HG03064 (cell line): ENCODE data around the gene ZNF350.
"Not testable (repeated sequence)": the region's sequence is repeated elsewhere in the genome, so short reads cannot be mapped to it uniquely, and the experiment has no call there.

Experiments
- ATAC-seq: cut with Tn5 transposase; IDR thresholded peaks from one replicate; pipeline ENCODE4 v1.9.1; 2021; ENCODE audit warnings: low read depth; ENCODE audit not compliant: unreplicated experiment

The ZNF350 gene

GRCh38 chr19:51986309-51987291 lies at the start of gene ZNF350:
TSS of gene ZNF350 (minus strand) at chr19:51986840. CDS start at chr19:51974360, 12,480 bp downstream.
- ATAC-seq: no peak

GRCh38 chr19:52034051-52034728 lies 47.5 kb upstream of the ZNF350 start:
- ATAC-seq: no peak

DNA sequence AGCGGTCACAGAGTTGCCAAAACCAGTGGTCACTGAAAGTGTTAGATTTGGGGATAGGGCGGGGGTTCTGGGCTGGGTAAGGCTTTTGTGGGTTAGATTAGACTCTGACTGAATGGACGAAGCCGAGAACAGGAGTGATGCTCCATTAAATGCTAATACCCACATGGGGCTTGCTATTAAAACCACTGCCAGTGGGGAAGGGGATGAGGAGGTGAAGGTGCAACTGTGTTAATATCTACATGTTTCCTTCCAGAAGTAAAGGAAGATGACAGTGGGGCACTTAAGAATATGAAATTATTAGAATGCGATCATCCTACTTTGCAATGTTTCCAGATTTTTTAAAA lies 42.1 kb upstream of the ZNF350 start:
- peak; percentile 21 for ATAC-seq

- ATAC-seq: peak; percentile 83
These were observed 41.6 kb upstream of the ZNF350 start, which contains the start of gene ZNF614 for GRCh38 chr19:52028027-52028779. TSS of gene ZNF614 (minus strand) at chr19:52028379. CDS start at chr19:52025745, 2,634 bp downstream.

GRCh38 chr19:52026255-52026990 lies 39.8 kb upstream of the ZNF350 start:
- not testable (repeated sequence) for ATAC-seq

DNA sequence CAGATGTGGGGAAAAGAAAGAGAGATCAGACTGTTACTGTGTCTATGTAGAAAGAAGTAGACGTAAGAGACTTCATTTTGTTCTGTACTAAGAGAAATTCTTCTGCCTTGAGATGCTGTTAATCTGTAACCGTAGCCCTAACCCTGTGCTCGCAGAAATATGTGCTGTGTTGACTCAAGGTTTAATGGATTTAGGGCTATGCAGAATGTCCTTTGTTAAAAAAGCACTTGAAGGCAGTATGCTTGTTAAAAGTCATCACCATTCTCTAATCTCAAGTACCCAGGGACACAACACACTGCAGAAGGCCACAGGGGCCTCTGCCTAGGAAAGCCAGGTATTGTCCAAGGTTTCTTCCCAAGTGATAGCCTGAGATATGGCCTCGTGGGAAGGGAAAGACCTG lies 37.8 kb upstream of the ZNF350 start:
- not testable (repeated sequence) for ATAC-seq

- ATAC-seq: no peak
These were observed 35.6 kb upstream of the ZNF350 start for GRCh38 chr19:52022193-52022592.

DNA sequence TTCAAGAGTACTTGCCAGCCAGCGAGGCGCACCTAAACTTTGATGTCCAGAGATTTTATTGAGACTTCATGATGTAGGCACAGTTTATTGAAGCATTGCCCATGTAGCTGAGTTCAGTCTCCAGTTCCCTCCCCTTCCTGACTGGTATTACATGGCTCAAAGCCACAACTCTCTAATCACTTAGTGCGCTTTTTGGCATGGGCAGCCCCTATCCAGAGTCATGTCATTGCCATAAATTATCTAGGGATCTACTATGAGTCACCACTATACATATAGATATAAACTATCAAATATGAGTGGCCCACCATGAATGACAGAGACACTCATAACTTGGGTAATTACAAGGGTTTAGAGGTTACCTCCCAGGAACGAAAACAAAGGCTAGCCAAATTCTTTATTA lies 33.9 kb upstream of the ZNF350 start:
- no peak for ATAC-seq

GRCh38 chr19:52010674-52011073 lies 24.0 kb upstream of the ZNF350 start:
- ATAC-seq: no peak

GRCh38 chr19:52007806-52008557 lies 21.3 kb upstream of the ZNF350 start, which contains the start of gene ZNF615:
TSS of gene ZNF615 (minus strand) at chr19:52008211. CDS start at chr19:52003711, 4,500 bp downstream.
- peak; percentile 67 for ATAC-seq

GRCh38 chr19:52007451-52007805 lies 20.8 kb upstream of the ZNF350 start:
- no peak for ATAC-seq

GRCh38 chr19:51994048-51994644 lies 7.5 kb upstream of the ZNF350 start:
- ATAC-seq: no peak

DNA sequence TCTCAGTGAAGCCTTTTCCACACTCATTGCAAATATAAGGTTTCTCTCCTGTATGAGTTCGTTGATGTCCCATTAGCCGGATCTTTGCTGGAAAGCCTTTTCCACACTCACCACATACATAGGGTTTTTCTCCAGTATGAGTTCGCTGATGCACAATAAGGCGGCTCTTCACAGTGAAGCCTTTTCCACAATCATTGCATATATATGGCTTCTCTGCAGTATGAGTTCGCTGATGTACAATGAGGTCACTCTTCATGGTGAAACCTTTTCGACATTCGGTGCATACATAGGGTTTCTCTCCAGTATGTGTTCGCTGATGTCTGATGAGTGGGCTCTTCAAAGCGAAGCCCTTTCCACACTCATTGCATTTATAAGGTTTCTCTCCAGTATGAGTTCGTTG lies 6.8 kb upstream of the ZNF350 start:
- ATAC-seq: no peak

DNA sequence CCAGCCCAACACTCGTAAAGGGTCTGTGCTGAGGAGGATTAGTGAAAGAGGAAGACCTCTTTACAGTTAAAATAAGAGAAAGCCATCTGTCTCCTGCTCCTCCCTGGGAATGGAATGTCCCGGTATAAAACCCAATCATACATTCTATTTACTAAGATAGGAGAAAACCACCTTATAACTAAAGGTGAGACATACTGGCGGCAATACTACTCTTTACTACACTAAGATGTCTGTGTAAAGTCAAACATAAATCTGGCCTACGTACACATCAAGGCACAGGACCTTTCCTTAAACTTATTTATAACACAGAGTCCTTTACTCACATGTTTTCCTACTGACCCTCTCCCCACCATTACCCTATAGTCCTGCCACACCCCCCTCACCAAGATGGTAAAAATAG lies 3.3 kb downstream of the ZNF350 start:
- no peak for ATAC-seq

- not testable (repeated sequence) for ATAC-seq
These were observed 5.7 kb downstream of the ZNF350 start for GRCh38 chr19:51980926-51981325.

- no peak for ATAC-seq
These were observed 6.4 kb downstream of the ZNF350 start for GRCh38 chr19:51980116-51980736.

DNA sequence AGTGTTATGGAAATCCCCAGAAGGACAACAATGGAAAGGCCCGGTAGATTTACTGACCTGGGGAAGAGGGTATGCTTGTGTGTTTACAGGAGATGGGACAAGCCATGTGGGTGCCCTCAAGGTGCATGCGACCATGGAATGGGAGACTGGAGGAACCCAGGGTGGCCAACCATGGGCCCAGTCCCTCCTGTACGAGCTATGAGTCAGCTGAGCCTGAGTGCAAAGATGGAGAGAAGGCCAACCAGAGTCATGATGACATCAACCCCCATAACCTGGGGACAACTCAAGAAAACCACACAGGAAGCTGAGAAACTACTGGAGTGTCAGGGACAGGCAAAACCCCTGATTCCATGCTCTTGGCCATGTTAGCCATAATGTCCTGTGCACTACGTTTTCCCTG lies 7.8 kb downstream of the ZNF350 start:
- no peak for ATAC-seq

- ATAC-seq: no peak
These were observed 9.3 kb downstream of the ZNF350 start for GRCh38 chr19:51977346-51977745.

- no peak for ATAC-seq
These were observed 9.8 kb downstream of the ZNF350 start for GRCh38 chr19:51976852-51977251.
